T-cell (primary cell): ENCODE results near the gene MELK. TPM values are rescaled to one million over a fixed set of nuclear protein-coding genes. Genes with fewer than 3 reads are reported as not detected.

Source experiments
- ATAC-seq, 4 experiments: fragments of 200-7000 bp in 3 of 4; fragments of 150-1000 bp in 1 of 4; cut with Tn5 transposase; replicated peaks in 1 of 4; 1 replicate in 3 of 4; 2 replicates in 1 of 4; pipeline ENCODE4 v1.10.0; 2021; ENCODE audit warnings: moderate library complexity in 3 of 4, mild to moderate bottlenecking in 2 of 4, moderate number of reproducible peaks in 1 of 4
- CTCF ChIA-PET, 2 donors: fragments of 300-600 bp; sonication (Branson Sonifier 250); formaldehyde crosslinking; loops; one replicate each; lab custom pipeline; 2022; ENCODE audit warnings: antibody characterized with exemption in 2 of 2; lab: Charles Lee
- POLR2A ChIA-PET, 2 donors: fragments of 300-600 bp; sonication (Branson Sonifier 250); formaldehyde crosslinking; loops; one replicate each; lab custom pipeline; 2022; ENCODE audit warnings: antibody characterized with exemption in 2 of 2; lab: Charles Lee
- DNase-seq, 35 experiments: peaks; one replicate each; pipeline versions ENCODE4 v3.0.0 to v3.0.0-alpha.2; 2013 to 2023
- H3K27ac ChIP-seq: one replicate; pipeline ENCODE4 v1.5.1; 2013; ENCODE audit warnings: low read length
- H3K27me3 ChIP-seq, 2 experiments: replicated peaks in 1 of 2; 1 replicate in 1 of 2; 2 replicates in 1 of 2; pipeline versions ENCODE4 v1.6.1 to v1.7.0; 2013; ENCODE audit warnings: low read length in 1 of 2, mixed read lengths in 1 of 2; ENCODE audit not compliant: control insufficient read depth in 2 of 2, insufficient read depth in 2 of 2; ENCODE audit errors: extremely low read depth in 1 of 2
- H3K36me3 ChIP-seq, 2 donors: 1 replicate in 1 of 2; 2 replicates in 1 of 2; pipeline versions ENCODE4 v1.6.1 to v1.7.0; 2013; ENCODE audit warnings: low read length in 1 of 2; ENCODE audit not compliant: control insufficient read depth in 2 of 2, insufficient read depth in 1 of 2; ENCODE audit errors: extremely low read depth in 1 of 2
- H3K4me1 ChIP-seq, 2 experiments: 1 replicate in 1 of 2; 2 replicates in 1 of 2; pipeline versions ENCODE4 v1.6.1 to v1.7.0; 2013; ENCODE audit warnings: low read length in 2 of 2, mixed read lengths in 1 of 2; ENCODE audit not compliant: insufficient read depth in 2 of 2, control insufficient read depth in 1 of 2; ENCODE audit errors: extremely low read depth in 1 of 2
- H3K4me3 ChIP-seq, 2 donors: 1 replicate in 1 of 2; 2 replicates in 1 of 2; pipeline versions ENCODE4 v1.5.1 to v1.7.0; 2013; ENCODE audit warnings: mild to moderate bottlenecking in 2 of 2, low read length in 1 of 2, moderate library complexity in 1 of 2; ENCODE audit not compliant: control insufficient read depth in 1 of 2; ENCODE audit errors: extremely low read depth in 1 of 2
- H3K9me3 ChIP-seq: 2 replicates; pipeline ENCODE4 v1.7.0; 2013
- H3K27ac Mint-ChIP-seq, 2 donors: one replicate each; pipeline ENCODE4 v1.8.0; 2020 to 2021; ENCODE audit warnings: mild to moderate bottlenecking in 2 of 2, mixed read lengths in 2 of 2
- H3K27me3 Mint-ChIP-seq, 2 donors: one replicate each; pipeline ENCODE4 v1.8.0; 2021 to 2022; ENCODE audit warnings: mixed read lengths in 2 of 2
- H3K36me3 Mint-ChIP-seq: one replicate; pipeline ENCODE4 v1.8.0; 2021; ENCODE audit warnings: mixed read lengths
- H3K4me1 Mint-ChIP-seq, 3 donors: one replicate each; pipeline ENCODE4 v1.8.0; 2020 to 2022; ENCODE audit warnings: mixed read lengths in 3 of 3, mild to moderate bottlenecking in 1 of 3
- H3K4me3 Mint-ChIP-seq, 3 donors: one replicate each; pipeline ENCODE4 v1.8.0; 2020 to 2022; ENCODE audit warnings: mild to moderate bottlenecking in 3 of 3, mixed read lengths in 3 of 3, moderate library complexity in 3 of 3
- H3K9me3 Mint-ChIP-seq, 3 donors: one replicate each; pipeline ENCODE4 v1.8.0; 2020 to 2022; ENCODE audit warnings: mixed read lengths in 3 of 3
- WGBS: methylation state at CpG from one replicate; pipeline ENCODE4 v1.1.5; 2013; ENCODE audit warnings: missing lambda C conversion rate; ENCODE audit not compliant: insufficient coverage; 5-methylcytosine and 5-hydroxymethylcytosine counted together
- total RNA-seq, 35 experiments: library from RNA in 6 of 35; stranded (reverse) in 6 of 35; fragments of 120-200 nt in 1 of 35; gene quantifications; one replicate each; pipeline versions ENCODE4 v1.2.1 to v1.2.4 and lab custom pipeline; 2013 to 2026

MELK gene
- total RNA-seq, 5 donors from 2014 or later (not counting 1 experiment from before 2014, with no cell fraction given): 0.44 to 1.3 (median 0.69) TPM

GRCh38 chr9:36686471-36686870, 113.8 kb downstream of the MELK start:
- no peaks in the 10 kb centered on the region for H3K4me1 Mint-ChIP-seq
- Histone ChIP-seq H3K4me1 (no peaks in the 10 kb centered on the region), H3K4me3 (no peak overlapping the region), H3K27me3 (no peaks in the 10 kb centered on the region), H3K9me3 (peaks cover 2% of the 10 kb centered on the region), H3K36me3 (no peaks in the 10 kb centered on the region), H3K27ac (no peak overlapping the region)
- CTCF ChIA-PET: no interaction called here
- 100% methylated on average over 1 of the region's 3 CpGs for WGBS
- peaks cover 0 to 14% of the 10 kb centered on the region in 2 donors for H3K27me3 Mint-ChIP-seq
- POLR2A ChIA-PET: no interaction called here
- H3K9me3 Mint-ChIP-seq: peaks cover 0 to 16% (median 8%) of the 10 kb centered on the region in 3 donors
- ATAC-seq: no peak
- H3K36me3 Mint-ChIP-seq: no peaks in the 10 kb centered on the region
- no peak overlapping the region for H3K4me3 Mint-ChIP-seq
- no peak for DNase-seq
- H3K27ac Mint-ChIP-seq: no peak overlapping the region

GRCh38 chr9:36690412-36691168, 117.9 kb downstream of the MELK start:
- ChIA-PET CTCF (no interaction called here), POLR2A (no interaction called here)
- no peaks in the 10 kb centered on the region for H3K36me3 ChIP-seq
- H3K4me1 ChIP-seq: no peaks in the 10 kb centered on the region
- H3K4me1 Mint-ChIP-seq: no peaks in the 10 kb centered on the region
- H3K27ac Mint-ChIP-seq: no peak overlapping the region
- no peak overlapping the region for H3K4me3 Mint-ChIP-seq
- 80% methylated on average over 1 of the region's 1 CpG for WGBS
- peaks cover 9 to 10% of the 10 kb centered on the region in 2 donors for H3K27me3 Mint-ChIP-seq
- H3K4me3 ChIP-seq: no peak overlapping the region
- peaks cover 0 to 3% (median 0%) of the 10 kb centered on the region in 3 donors for H3K9me3 Mint-ChIP-seq
- DNase-seq (no peak), ATAC-seq (no peak)
- H3K36me3 Mint-ChIP-seq: no peaks in the 10 kb centered on the region
- H3K27me3 ChIP-seq: peaks cover 0 to 6% of the 10 kb centered on the region in 2 experiments
- no peaks in the 10 kb centered on the region for H3K9me3 ChIP-seq
- H3K27ac ChIP-seq: no peak overlapping the region

DNA sequence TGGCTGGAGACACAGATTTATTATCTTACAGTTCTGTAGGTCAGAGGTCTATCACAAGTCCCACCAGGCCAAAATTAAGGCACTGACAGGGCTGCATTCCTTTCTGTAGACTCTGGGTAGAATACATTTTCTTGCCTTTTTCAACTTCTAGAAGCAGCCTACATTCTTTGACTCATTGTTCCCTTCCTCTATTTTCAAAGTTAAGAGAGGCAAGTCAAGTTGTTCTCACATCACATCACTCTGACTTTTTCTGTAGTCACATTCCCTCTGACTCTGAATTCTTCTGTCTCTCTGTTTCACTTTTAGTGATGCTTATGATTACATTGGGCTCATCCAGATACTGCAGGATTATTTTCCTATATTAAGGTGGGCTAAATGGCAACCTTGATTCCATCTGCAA, 119.0 kb downstream of the MELK start:
- DNase-seq: no peak
- Histone ChIP-seq H3K4me3 (no peak overlapping the region), H3K27ac (no peak overlapping the region), H3K9me3 (no peaks in the 10 kb centered on the region), H3K36me3 (no peaks in the 10 kb centered on the region), H3K4me1 (no peaks in the 10 kb centered on the region), H3K27me3 (peaks cover 0 to 6% of the 10 kb centered on the region in 2 experiments)
- peaks cover 9 to 10% of the 10 kb centered on the region in 2 donors for H3K27me3 Mint-ChIP-seq
- POLR2A ChIA-PET: no interaction called here
- no peaks in the 10 kb centered on the region for H3K36me3 Mint-ChIP-seq
- CTCF ChIA-PET: no interaction called here
- no peak overlapping the region for H3K4me3 Mint-ChIP-seq
- H3K4me1 Mint-ChIP-seq: no peaks in the 10 kb centered on the region
- peaks cover 0 to 3% (median 0%) of the 10 kb centered on the region in 3 donors for H3K9me3 Mint-ChIP-seq
- ATAC-seq: no peak
- no peak overlapping the region for H3K27ac Mint-ChIP-seq

DNA sequence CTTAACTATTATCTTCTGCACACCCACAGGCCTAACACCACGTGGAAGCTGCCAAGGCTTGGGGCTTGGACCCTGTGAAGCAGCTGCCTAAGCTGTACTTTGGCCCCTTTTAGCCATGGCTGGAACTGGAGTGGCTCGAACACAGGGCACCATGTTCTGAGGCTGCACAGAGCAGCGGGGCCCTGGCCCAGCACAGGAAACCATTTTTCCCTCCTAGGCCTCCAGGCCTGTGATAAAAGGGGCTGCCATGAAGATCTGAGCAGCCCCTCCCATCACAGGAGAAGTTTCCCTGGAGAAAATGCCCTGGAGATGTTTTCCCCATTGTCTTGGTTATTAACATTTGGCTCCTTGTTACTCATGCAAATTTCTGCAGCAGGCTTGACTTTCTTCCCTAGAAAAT, 126.3 kb downstream of the MELK start:
- H3K36me3 ChIP-seq: no peaks in the 10 kb centered on the region
- 0% methylated on average over 1 of the region's 3 CpGs for WGBS
- no peak overlapping the region for H3K4me3 Mint-ChIP-seq

DNA sequence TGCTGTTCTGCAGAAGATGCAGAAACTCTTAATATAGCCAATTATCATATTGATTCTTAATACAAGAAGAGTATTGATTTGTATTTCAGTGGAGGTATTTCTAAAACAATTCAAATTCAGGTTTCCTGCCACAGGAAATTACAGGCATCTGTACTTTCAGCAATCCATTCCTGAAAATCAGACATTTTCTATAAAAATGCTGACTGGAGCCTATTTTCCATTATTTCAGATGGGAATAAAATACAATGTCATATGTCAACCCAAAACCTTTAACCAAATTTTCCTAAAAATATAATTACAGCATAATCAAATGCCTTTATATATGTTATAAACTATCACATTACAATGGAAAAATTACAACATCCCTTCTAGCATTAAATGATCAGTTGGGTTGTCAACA, 131.5 kb downstream of the MELK start:
- Histone ChIP-seq H3K4me3 (no peak overlapping the region), H3K27me3 (peaks cover 0 to 7% of the 10 kb centered on the region in 2 experiments), H3K27ac (no peak overlapping the region), H3K36me3 (no peaks in the 10 kb centered on the region), H3K9me3 (no peaks in the 10 kb centered on the region), H3K4me1 (no peaks in the 10 kb centered on the region)
- no peak for DNase-seq
- ChIA-PET CTCF (no interaction called here), POLR2A (no interaction called here)
- Mint-ChIP-seq H3K27me3 (peaks cover 22 to 41% of the 10 kb centered on the region in 2 donors), H3K4me3 (no peak overlapping the region), H3K27ac (no peak overlapping the region), H3K4me1 (no peaks in the 10 kb centered on the region), H3K9me3 (peaks cover 8 to 12% (median 11%) of the 10 kb centered on the region in 3 donors), H3K36me3 (peaks cover 5% of the 10 kb centered on the region)
- no peak for ATAC-seq

More for the DNA sequence above, 126.3 kb downstream of the MELK start:
- DNase-seq: no peak
- Histone ChIP-seq H3K27me3 (peaks cover 0 to 10% of the 10 kb centered on the region in 2 experiments), H3K4me1 (no peaks in the 10 kb centered on the region), H3K9me3 (no peaks in the 10 kb centered on the region), H3K27ac (no peak overlapping the region), H3K4me3 (peak overlapping the region in 1 of 2 donors; percentile 25)
- peaks cover 5% of the 10 kb centered on the region for H3K36me3 Mint-ChIP-seq
- H3K27me3 Mint-ChIP-seq: peaks cover 15 to 25% of the 10 kb centered on the region in 2 donors
- no peak for ATAC-seq
- ChIA-PET POLR2A (no interaction called here), CTCF (no interaction called here)
- no peak overlapping the region for H3K27ac Mint-ChIP-seq
- H3K9me3 Mint-ChIP-seq: peaks cover 18 to 27% (median 25%) of the 10 kb centered on the region in 3 donors
- H3K4me1 Mint-ChIP-seq: no peaks in the 10 kb centered on the region

GRCh38 chr9:36713515-36714490, 141.1 kb downstream of the MELK start:
- Mint-ChIP-seq H3K36me3 (no peaks in the 10 kb centered on the region), H3K27ac (no peak overlapping the region), H3K4me1 (no peaks in the 10 kb centered on the region), H3K9me3 (peaks cover 3 to 9% (median 7%) of the 10 kb centered on the region in 3 donors), H3K27me3 (peaks cover 6 to 11% of the 10 kb centered on the region in 2 donors), H3K4me3 (no peak overlapping the region)
- POLR2A ChIA-PET: no interaction called here
- WGBS: 93% methylated on average over 25 of the region's 29 CpGs
- H3K36me3 ChIP-seq: no peaks in the 10 kb centered on the region
- H3K27ac ChIP-seq: no peak overlapping the region
- no peak overlapping the region for H3K4me3 ChIP-seq
- CTCF ChIA-PET: no interaction called here
- no peak for DNase-seq
- no peaks in the 10 kb centered on the region for H3K27me3 ChIP-seq
- H3K4me1 ChIP-seq: no peaks in the 10 kb centered on the region
- H3K9me3 ChIP-seq: no peaks in the 10 kb centered on the region
- ATAC-seq: no peak
